Measurements from ENCODE around the gene MAST4.

DNA sequence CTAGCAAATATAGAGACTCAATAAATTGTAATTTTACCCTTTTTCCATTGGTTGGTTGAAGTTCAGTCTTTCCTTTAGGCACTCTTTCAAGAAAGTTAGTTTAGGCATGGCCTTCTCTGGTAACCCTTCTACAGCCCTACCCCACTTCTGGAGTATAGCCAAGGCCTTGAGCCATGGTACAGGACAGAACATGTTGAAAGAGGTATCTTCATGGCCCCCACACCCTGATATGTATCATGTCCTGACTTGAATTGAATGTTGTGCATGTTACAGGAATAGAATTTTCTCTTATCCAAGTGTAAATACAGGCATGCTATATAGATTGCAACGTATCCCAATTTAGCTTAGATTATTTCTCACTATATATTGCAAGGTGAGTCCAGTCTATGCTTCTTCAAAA is 424.8 kb downstream of the MAST4 start:
- TF ChIP-seq, protein P1, sequence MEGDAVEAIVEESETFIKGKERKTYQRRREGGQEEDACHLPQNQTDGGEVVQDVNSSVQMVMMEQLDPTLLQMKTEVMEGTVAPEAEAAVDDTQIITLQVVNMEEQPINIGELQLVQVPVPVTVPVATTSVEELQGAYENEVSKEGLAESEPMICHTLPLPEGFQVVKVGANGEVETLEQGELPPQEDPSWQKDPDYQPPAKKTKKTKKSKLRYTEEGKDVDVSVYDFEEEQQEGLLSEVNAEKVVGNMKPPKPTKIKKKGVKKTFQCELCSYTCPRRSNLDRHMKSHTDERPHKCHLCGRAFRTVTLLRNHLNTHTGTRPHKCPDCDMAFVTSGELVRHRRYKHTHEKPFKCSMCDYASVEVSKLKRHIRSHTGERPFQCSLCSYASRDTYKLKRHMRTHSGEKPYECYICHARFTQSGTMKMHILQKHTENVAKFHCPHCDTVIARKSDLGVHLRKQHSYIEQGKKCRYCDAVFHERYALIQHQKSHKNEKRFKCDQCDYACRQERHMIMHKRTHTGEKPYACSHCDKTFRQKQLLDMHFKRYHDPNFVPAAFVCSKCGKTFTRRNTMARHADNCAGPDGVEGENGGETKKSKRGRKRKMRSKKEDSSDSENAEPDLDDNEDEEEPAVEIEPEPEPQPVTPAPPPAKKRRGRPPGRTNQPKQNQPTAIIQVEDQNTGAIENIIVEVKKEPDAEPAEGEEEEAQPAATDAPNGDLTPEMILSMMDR (IDR thresholded peaks at IDR 0.05; ENCODE audit: insufficient read depth, low read depth, low read length), result no peak
- TF ChIP-seq EZH2 (IDR thresholded peaks at IDR 0.05; ENCODE audit: insufficient read depth, low read length), result no peak
